GM12872 (cell line): ENCODE results near the gene CPM.

Experiments used
- CTCF ChIP-seq: IDR thresholded peaks from 3 replicates; pipeline ENCODE4 v1.5.1; 2011; ENCODE audit warnings: low read depth, mild to moderate bottlenecking, low read length, moderate library complexity; ENCODE audit not compliant: insufficient read depth

Gene CPM

GRCh38 chr12:68804657-68805591, 128.0 kb downstream of the CPM start:
- no peak for TF ChIP-seq CTCF

- TF ChIP-seq CTCF: no peak
Observed at GRCh38 chr12:68803948-68804656, 128.9 kb downstream of the CPM start.
